Adipocyte (in vitro differentiated cells): ENCODE data around the gene DAD1.

Experiments
- DNase-seq: peaks from one replicate; pipeline ENCODE4 v3.0.0-alpha.2; 2015; ENCODE audit warnings: low read depth
- H3K27me3 ChIP-seq: replicated peaks from 2 replicates; pipeline ENCODE4 v1.7.0; 2013; ENCODE audit warnings: mild to moderate bottlenecking, low read length, moderate library complexity; ENCODE audit not compliant: control insufficient read depth, insufficient read depth
- H3K36me3 ChIP-seq: 2 replicates; pipeline ENCODE4 v1.7.0; 2013; ENCODE audit warnings: low read length, mild to moderate bottlenecking, moderate library complexity; ENCODE audit not compliant: control insufficient read depth, insufficient read depth, severe bottlenecking
- H3K4me1 ChIP-seq: 2 replicates; pipeline ENCODE4 v1.7.0; 2013; ENCODE audit warnings: mild to moderate bottlenecking, low read length, moderate library complexity; ENCODE audit not compliant: control insufficient read depth, insufficient read depth
- H3K4me3 ChIP-seq: 2 replicates; pipeline ENCODE4 v1.7.0; 2013; ENCODE audit warnings: mild to moderate bottlenecking, low read length, moderate library complexity
- H3K9ac ChIP-seq: 2 replicates; pipeline ENCODE4 v1.7.0; 2013; ENCODE audit warnings: mild to moderate bottlenecking, low read length, moderate library complexity
- H3K9me3 ChIP-seq: 2 replicates; pipeline ENCODE4 v1.7.0; 2013; ENCODE audit warnings: mild to moderate bottlenecking, low read length, moderate library complexity; ENCODE audit not compliant: control insufficient read depth

DAD1 gene

DNA sequence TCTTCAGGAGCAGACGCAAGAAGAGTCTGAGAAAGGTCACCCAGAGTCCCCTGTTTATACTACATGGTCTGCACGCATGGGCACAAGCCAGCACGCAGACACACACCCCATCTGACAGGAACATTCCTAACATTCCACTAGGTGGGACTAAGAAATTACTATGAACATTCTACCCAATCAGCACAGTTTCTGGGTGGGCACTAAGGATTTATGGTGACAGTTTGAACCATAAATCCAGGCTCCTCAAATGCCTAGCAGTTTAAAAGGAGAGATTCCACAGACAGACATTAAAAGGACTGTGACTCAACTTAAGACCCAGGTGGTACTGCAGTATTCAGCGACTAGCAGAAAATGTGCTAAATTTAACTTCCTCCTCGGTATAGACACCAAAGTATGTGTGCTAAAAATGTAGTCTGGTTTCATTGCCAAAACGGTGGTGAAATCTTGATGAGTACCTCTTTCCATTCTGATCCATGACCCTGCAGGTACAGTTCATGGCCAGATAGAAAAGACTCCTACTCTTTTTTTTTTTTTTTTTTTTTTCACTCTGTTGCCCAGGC lies 25.3 kb upstream of the DAD1 start:
- no peaks in the 10 kb centered on the region for H3K27me3 ChIP-seq
- H3K9ac ChIP-seq: no peak overlapping the region
- DNase-seq: peak; percentile 91
- H3K4me3 ChIP-seq: no peak overlapping the region
- H3K4me1 ChIP-seq: peaks cover 33% of the 10 kb centered on the region
- peaks cover 34% of the 10 kb centered on the region for H3K36me3 ChIP-seq
- H3K9me3 ChIP-seq: no peaks in the 10 kb centered on the region

DNA sequence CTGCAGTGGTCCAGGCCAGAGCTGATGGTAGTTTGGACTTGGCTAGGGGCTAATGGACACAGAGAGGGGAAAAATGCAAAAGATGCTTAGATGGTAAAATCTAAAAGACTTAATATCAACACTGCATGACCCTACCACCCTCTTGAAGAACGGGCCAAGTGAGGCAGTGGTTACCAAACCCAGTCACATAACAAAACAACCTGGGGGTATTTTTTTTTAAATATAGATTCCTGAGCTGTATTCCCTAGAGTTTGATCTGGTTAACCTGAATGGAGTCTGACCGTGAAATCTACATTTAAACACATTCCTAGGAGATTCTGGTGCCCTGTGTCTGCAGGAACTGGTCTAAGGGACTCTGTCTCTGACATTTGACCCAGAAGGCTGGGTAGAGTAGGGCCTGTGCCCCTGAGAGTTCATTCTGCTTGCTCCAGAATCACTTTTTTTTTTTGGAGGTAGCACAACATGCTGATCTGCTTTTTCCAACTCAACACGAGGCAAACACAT lies 24.8 kb upstream of the DAD1 start:
- DNase-seq: no peak
- Histone ChIP-seq H3K4me1 (peaks cover 33% of the 10 kb centered on the region), H3K36me3 (peaks cover 38% of the 10 kb centered on the region), H3K9ac (peak overlapping the region; percentile 55), H3K9me3 (no peaks in the 10 kb centered on the region), H3K4me3 (no peak overlapping the region), H3K27me3 (no peaks in the 10 kb centered on the region)

DNA sequence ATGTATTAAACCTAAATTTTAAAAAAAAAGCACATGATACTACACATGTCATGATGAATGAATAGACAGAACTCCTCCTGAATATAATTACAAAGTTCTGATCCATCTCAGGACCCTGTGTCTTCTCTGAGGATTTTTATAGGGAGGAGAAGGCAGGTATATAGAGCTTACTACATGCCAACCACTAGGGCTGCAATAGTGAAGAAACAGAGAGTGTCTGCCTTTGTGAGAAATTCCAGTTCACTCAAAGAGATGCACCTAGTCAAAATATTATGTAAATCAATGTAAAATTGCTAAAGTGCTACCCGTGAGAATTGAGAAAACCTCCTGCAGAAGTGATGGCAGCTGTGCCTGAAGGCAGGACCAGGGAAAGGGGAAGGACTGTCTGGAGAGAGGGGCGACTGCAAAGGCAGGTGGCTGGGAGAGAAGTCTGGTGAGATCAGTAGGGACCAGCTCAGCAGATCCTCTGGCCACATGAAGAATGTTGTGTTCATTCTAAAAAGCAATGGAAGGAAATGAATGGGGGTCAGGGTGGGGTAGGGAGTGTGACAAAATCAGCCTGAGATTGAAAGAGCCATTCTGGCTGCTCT lies 24.2 kb upstream of the DAD1 start:
- H3K27me3 ChIP-seq: no peaks in the 10 kb centered on the region
- H3K9me3 ChIP-seq: no peaks in the 10 kb centered on the region
- peaks cover 42% of the 10 kb centered on the region for H3K36me3 ChIP-seq
- peak; percentile 38 for DNase-seq
- no peak overlapping the region for H3K4me3 ChIP-seq
- peaks cover 33% of the 10 kb centered on the region for H3K4me1 ChIP-seq
- H3K9ac ChIP-seq: peak overlapping the region; percentile 55

DNA sequence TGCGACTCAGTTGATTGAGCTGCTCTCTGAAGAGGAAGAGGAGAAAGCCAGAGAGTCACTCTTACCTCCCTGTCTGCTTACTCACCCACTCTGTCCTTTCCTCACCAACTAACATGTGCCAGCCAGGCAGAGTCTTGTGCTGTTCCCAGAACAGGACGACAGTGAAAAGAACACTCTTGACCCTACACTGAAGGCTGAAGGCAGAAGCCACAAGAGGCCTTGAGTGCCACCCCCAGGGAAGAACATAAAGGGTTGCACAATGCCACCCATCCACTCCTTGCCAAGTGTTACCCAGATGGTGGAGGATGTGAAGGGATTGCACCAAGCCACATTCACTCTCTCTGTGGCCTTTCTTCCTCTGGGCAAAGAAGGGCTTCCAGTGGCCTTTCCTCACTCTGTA lies 21.9 kb upstream of the DAD1 start:
- Histone ChIP-seq H3K9me3 (no peaks in the 10 kb centered on the region), H3K9ac (no peak overlapping the region), H3K27me3 (no peaks in the 10 kb centered on the region), H3K4me1 (peaks cover 33% of the 10 kb centered on the region), H3K4me3 (no peak overlapping the region), H3K36me3 (peaks cover 65% of the 10 kb centered on the region)
- no peak for DNase-seq

DNA sequence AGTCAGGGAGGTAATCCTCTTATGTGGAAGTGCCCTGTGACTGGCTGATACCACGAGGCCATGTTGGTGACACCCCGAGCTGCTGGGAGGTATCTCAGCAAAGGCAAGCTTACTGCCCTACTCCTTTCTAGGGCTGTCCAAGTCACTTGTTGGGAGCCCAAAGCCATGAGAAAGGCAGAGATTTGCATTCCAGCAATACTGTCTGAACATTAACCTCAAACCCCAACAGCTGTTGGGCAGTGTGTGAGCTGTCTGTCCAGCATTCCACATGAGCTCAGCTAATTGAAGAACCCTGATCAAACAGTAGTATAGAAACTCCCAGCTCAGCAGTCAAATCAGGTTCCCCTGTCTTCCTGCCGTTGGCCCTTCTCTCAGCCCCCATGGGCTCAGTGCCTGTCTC lies 18.3 kb upstream of the DAD1 start:
- Histone ChIP-seq H3K9ac (no peak overlapping the region), H3K9me3 (no peaks in the 10 kb centered on the region), H3K4me3 (no peak overlapping the region), H3K4me1 (peaks cover 22% of the 10 kb centered on the region), H3K27me3 (no peaks in the 10 kb centered on the region), H3K36me3 (peaks cover 95% of the 10 kb centered on the region)
- no peak for DNase-seq

DNA sequence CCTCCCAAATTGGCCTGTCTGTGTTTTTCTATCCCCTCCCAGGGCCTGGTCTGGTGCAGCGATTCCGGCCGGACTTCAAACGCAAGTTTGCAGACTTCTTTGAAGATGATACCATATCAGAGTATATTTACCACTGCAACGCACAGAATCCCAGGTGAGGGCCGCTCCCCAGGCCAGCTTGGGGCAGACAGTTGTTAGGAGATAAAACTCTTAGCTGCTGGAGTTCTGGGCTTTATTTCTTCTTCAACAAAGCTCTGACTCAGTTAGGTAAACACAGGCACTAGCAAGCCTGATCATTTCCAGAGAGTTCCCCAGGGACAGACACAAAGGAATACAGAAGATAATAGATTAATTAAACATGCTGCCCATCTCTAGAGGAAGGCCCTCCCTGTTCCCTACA lies 17.4 kb upstream of the DAD1 start:
- peaks cover 27% of the 10 kb centered on the region for H3K4me1 ChIP-seq
- no peaks in the 10 kb centered on the region for H3K27me3 ChIP-seq
- H3K9me3 ChIP-seq: no peaks in the 10 kb centered on the region
- no peak overlapping the region for H3K9ac ChIP-seq
- H3K4me3 ChIP-seq: no peak overlapping the region
- DNase-seq: no peak
- H3K36me3 ChIP-seq: peaks cover 95% of the 10 kb centered on the region

DNA sequence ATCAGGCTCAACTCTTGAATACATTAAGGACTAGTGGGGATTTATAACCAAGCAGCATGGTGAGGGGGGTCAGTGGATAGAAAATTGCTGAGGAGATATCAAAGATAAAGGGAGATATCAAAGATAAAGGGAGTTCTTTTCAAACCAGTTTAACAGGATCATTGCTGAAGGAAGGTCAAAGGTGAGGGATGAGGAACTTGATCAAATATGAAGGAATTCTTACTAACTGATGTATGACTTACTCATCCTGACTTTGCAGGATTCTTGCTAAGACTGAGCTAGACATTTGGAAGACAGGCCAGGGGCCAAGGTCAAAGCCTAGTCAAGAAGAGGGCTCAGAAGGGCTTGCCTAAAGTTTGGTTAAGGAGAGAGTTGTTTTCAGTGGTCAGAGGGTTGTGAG lies 13.8 kb upstream of the DAD1 start:
- no peak for DNase-seq
- H3K27me3 ChIP-seq: no peaks in the 10 kb centered on the region
- H3K4me3 ChIP-seq: no peak overlapping the region
- peaks cover 63% of the 10 kb centered on the region for H3K36me3 ChIP-seq
- H3K9ac ChIP-seq: peak overlapping the region; percentile 32
- peaks cover 36% of the 10 kb centered on the region for H3K4me1 ChIP-seq
- H3K9me3 ChIP-seq: no peaks in the 10 kb centered on the region

DNA sequence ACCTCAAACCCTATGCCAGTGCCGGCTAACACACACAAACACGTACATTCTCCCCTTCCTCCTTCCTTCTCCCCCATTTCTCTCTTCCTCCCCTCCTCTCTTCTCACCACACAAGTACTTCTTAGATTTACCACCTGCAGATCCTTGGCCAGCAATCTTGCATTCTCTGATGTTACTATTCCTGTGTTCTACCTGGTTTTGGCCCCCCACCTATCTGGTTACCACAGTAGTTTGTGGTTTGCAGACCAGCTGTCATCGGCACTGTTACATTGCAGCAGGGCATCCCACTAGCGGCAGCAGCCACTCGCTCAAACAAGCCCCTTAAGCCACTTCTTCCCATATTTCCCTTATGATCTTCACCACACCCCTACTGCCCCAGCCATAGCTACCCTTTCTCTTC lies 13.0 kb upstream of the DAD1 start:
- Histone ChIP-seq H3K4me1 (peaks cover 36% of the 10 kb centered on the region), H3K27me3 (no peaks in the 10 kb centered on the region), H3K9ac (peak overlapping the region; percentile 52), H3K4me3 (no peak overlapping the region), H3K9me3 (no peaks in the 10 kb centered on the region), H3K36me3 (peaks cover 55% of the 10 kb centered on the region)
- DNase-seq: no peak

DNA sequence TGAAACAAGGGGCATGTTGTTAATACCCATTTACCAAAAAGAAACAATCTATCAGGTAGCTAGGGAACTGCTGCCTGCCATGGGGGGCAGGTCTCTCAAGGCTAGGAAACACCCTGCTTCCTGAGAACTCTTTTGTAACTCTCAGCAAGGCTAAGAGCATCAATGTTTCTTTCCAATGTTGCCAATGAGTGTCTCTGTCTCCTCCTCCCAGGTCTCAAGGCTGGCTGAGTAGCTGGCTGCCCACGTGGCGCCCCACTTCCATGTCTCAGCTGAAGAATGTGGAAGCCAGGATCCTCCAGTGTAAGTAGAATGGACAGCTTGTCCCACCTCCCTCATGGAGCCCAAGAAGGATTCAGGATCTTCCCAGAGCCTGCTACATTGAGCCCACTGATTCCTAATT lies 12.4 kb upstream of the DAD1 start:
- H3K27me3 ChIP-seq: no peaks in the 10 kb centered on the region
- H3K36me3 ChIP-seq: peaks cover 49% of the 10 kb centered on the region
- no peak for DNase-seq
- H3K4me3 ChIP-seq: no peak overlapping the region
- H3K4me1 ChIP-seq: peaks cover 36% of the 10 kb centered on the region
- H3K9me3 ChIP-seq: no peaks in the 10 kb centered on the region
- H3K9ac ChIP-seq: no peak overlapping the region

DNA sequence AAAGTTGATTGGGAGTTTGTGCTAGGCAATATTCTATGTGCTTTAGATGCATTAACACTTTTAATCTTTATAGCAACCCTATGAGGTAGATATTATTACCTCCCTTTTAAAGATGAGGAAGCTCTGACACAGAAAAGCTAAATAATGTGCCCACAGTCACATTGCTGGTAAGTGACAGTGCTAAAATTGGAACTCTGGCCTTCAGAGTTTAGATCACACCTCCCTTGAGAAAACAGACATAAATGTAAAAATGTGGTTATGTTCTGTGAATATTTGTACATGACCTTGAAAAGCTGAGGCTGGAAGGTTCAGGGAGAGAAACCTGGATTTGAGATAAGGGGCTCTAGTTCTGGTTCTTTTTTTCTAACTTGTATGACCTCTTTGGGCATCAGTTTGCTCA lies 11.0 kb upstream of the DAD1 start:
- Histone ChIP-seq H3K27me3 (peaks cover 3% of the 10 kb centered on the region), H3K36me3 (peaks cover 35% of the 10 kb centered on the region), H3K9me3 (no peaks in the 10 kb centered on the region), H3K4me1 (peaks cover 36% of the 10 kb centered on the region), H3K9ac (peak overlapping the region; percentile 95), H3K4me3 (peak overlapping the region; percentile 96)
- no peak for DNase-seq

DNA sequence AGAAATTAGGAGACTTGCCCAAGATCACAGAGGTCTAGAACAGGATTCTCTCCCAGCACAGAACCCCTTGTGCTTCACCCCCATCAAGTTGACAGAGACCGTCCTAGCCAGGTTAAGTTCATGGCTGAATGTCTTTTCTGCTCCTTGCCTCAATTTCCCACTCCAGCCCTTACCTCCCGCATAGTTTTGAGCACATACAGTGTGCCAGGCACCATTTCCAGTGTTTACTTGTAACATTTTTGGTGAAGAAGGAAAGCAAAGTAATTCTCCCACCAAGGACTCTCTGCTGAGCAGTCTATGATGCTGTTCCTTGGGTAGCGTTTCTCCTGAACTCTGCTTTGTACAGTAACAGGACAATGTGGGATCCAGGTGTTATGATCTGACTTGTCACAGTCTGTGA lies 10.3 kb upstream of the DAD1 start:
- no peak for DNase-seq
- Histone ChIP-seq H3K4me1 (peaks cover 36% of the 10 kb centered on the region), H3K27me3 (peaks cover 3% of the 10 kb centered on the region), H3K4me3 (peak overlapping the region; percentile 96), H3K9me3 (no peaks in the 10 kb centered on the region), H3K36me3 (peaks cover 28% of the 10 kb centered on the region), H3K9ac (peak overlapping the region; percentile 95)

DNA sequence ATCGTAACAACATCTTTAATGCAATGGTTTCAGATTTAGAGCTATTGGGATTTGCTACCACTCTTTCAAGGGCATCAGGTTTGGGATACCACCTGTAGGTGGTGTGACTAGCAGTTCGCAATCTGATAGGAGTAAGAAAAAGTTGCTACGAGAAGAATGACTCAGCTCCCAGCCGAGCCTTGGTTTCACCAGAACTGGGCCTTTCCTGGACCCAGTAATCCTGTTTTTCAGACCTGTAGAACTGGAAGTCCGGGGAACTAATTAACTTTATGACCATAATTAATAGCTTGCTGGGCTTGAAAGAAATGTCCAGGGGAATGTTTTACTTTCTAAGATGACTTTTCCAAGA lies 9.8 kb upstream of the DAD1 start:
- peak; percentile 88 for DNase-seq
- peaks cover 36% of the 10 kb centered on the region for H3K4me1 ChIP-seq
- peak overlapping the region; percentile 95 for H3K9ac ChIP-seq
- peaks cover 3% of the 10 kb centered on the region for H3K27me3 ChIP-seq
- H3K9me3 ChIP-seq: no peaks in the 10 kb centered on the region
- peak overlapping the region; percentile 96 for H3K4me3 ChIP-seq
- H3K36me3 ChIP-seq: peaks cover 25% of the 10 kb centered on the region
